DMS153 treated with DMSO at 0.1 percent for 48 hours (cell line): ENCODE measurements around the gene NSUN6.

ENCODE experiments used
- DNase-seq: peaks from one replicate; lab custom pipeline; 2025; ENCODE audit not compliant: unreplicated experiment; lab: John Stamatoyannopoulos, UW

Gene NSUN6, protein sequence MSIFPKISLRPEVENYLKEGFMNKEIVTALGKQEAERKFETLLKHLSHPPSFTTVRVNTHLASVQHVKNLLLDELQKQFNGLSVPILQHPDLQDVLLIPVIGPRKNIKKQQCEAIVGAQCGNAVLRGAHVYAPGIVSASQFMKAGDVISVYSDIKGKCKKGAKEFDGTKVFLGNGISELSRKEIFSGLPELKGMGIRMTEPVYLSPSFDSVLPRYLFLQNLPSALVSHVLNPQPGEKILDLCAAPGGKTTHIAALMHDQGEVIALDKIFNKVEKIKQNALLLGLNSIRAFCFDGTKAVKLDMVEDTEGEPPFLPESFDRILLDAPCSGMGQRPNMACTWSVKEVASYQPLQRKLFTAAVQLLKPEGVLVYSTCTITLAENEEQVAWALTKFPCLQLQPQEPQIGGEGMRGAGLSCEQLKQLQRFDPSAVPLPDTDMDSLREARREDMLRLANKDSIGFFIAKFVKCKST

GRCh38 chr10:18651324-18652007, at the start of gene NSUN6:
NSUN6 (minus strand) TSS chr10:18651587; CDS start chr10:18651203, 384 bp downstream.
- DNase-seq = peak; percentile 31

DNA sequence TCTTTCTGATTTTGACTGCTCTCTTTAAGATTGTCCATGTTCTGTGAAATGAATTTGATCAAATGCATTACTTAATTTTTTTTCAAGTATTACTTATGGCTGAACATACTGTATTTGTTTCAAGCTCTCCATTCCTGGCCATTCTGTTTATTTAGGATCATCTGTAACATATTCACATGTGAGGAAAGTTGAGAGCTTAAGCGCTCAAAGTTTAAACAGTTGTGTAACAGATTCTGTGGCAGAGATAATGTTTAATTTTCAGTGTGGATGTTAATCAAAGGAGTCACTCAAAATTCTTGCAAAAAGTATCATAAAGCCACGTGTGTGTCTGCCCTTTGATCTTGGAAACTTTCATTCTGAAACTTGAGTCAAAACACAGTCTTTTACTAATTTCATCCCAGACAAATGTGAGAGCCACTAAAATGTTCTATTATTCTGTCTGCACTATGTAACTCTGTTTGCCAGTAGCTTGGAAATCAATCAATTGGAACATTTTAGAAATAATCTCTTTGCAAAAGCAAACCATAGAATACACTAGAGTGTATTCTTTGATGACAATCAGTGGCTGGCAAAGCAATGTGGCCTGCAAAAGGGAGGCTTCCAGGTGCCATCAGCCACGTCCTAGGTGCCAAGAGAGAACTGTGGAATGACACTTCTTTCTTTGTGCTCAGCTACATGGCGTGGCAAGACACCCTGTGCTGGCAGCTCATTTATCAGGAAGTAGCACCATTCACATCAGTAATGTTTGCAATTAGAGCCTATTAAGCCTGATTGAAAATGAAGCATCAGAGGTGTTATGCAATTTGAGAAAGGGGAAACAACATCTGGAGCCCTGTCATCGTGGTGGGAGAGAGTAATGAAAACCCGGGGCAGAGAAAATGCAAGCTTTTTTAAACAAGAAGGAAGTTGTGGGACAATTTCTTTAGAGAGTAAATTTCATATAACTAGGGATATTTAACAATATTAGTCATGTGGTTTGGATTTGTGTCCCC, 48.8 kb upstream of the NSUN6 start:
- DNase-seq = no peak

DNA sequence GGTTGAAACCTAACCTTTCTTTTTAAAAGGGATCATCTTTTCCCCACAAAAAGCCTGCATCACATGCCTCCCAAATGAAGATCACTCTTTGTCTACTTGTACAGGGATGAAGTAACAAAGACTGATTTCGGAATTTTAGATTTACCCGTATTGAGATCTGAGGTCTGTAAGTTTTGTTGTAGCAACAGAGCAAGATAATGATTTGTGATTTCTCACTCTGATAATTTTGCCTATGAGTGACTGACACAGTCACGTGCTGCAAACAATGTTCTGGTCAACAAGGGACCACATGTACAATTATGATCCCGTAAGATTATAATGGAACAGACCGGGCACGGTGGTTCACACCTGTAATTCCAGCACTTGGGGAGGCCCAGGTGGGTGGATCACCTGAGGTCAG, 39.2 kb upstream of the NSUN6 start:
- DNase-seq = no peak

DNA sequence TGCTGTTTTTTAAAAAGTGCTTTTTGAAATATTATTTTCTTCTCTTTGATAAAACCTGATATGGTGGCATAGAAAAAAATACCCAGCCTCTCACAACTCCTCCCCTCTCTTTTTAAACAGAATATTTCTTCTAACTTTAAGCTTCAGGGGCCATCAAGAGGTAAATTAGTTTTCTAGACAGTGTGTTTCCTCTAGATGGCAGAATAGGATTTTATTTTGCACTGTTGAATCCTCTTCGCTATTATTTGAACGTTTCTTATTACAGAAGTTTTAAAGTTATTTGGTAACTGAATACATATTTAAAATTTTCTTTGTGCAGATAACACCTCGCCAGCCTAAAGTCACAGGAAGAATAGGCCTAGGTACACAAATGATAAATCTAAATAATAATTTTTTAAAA, 38.1 kb upstream of the NSUN6 start:
- DNase-seq = peak; percentile 8

GRCh38 chr10:18687706-18688105, 36.3 kb upstream of the NSUN6 start:
- DNase-seq = no peak

DNA sequence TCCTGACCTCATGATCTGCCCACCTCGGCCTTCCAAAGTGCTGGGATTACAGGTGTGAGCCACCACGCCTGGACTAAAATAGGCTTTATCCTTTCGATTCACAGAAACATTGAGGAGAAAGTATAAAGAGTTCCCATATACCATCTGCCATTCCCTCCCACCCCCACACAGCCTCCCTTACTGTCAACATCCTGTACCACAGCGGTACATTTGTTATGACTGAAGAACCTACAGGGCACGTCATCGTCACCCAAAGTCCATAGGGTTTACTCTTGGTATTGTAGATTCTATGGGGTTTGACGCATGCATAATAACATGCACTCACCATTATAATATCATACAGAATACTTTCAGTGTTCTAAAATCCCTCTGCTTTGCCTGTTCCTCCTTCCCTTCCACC, 35.8 kb upstream of the NSUN6 start:
- no peak for DNase-seq

GRCh38 chr10:18685555-18685954, 34.2 kb upstream of the NSUN6 start:
- DNase-seq = no peak

GRCh38 chr10:18684953-18685352, 33.6 kb upstream of the NSUN6 start:
- DNase-seq = no peak

- DNase-seq = no peak
Measured at GRCh38 chr10:18684416-18684815, 33.0 kb upstream of the NSUN6 start.

GRCh38 chr10:18683427-18683826, 32.0 kb upstream of the NSUN6 start:
- no peak for DNase-seq

DNA sequence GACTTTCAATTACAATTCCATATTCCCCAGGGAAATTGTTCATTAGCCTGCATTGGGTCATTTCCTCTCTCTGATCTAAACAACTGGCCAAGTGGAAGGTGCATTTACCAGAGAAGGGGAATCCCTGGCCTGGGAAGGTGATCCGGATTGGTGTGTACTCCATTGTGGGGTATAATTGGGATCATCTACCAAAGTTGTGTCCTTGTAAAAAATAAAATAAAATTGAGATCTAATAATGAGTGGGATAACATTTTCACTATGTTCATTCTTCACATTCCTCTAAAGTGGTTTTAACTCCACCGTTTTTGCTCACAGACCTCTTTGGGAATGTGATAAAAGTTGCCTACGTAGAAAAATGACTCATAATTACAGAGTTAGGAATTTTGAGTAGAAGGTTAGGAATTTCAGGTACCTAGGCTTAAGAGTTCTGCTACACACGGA, 30.6 kb upstream of the NSUN6 start:
- DNase-seq = no peak

DNA sequence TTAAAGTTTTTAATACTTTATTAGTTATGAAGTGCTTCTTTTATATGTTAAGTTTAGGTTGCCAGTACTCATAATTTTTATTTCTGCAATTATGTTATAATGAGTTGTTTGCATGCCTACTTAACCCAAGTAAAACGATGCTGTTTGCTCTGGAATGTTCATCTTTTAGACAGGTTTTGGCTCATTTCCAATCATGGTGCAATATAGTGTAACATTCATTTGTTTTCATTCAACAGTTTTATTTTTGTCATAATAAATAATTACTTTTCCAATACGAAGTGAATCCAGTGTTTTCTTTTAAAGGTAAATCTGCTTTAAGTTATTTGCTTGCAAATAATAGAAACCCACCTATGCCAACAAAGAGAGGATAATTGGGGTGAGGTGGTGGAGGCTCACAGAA, 30.0 kb upstream of the NSUN6 start:
- no peak for DNase-seq

DNA sequence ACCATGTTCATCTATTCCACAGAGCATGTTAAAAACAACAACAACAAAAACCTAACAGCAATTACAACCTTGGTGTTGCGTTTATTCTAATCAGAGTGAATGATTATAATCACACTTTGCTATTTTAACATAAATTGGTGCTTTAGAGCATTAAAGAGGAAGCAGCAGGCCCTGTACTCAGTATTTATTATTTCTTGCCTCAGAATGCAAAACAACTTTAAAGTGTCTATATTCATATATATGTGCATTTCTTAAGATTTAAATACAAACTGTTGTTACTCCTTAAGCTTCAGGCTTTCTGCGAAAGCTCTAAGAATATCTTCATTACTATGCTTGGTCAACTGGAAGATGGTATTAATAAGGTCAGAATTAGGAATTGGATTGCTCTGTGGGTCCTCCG, 29.4 kb upstream of the NSUN6 start:
- no peak for DNase-seq

GRCh38 chr10:18675086-18675801, 23.9 kb upstream of the NSUN6 start:
- DNase-seq = no peak

DNA sequence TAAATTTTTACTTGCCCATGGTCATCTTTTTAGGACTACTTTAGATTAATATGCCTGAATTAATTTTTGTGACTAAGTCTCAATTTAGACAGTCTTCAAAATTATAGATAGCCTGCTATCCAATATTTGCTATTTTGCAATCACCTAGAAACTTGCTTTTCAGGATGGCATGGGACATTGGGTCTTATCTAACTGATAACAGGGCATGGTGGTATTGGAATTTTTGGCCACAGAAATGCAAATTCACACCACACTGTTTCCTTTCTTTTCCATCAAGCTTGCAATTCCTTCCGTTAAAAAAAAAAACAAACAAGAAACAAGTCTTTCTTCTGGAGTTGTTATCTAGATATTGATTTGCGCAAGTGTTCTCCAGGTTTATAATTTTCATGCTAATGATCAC, 16.6 kb upstream of the NSUN6 start:
- DNase-seq = no peak

- DNase-seq = no peak
Measured at GRCh38 chr10:18666810-18667209, 15.4 kb upstream of the NSUN6 start.

GRCh38 chr10:18665815-18666558, 14.6 kb upstream of the NSUN6 start:
- no peak for DNase-seq

DNA sequence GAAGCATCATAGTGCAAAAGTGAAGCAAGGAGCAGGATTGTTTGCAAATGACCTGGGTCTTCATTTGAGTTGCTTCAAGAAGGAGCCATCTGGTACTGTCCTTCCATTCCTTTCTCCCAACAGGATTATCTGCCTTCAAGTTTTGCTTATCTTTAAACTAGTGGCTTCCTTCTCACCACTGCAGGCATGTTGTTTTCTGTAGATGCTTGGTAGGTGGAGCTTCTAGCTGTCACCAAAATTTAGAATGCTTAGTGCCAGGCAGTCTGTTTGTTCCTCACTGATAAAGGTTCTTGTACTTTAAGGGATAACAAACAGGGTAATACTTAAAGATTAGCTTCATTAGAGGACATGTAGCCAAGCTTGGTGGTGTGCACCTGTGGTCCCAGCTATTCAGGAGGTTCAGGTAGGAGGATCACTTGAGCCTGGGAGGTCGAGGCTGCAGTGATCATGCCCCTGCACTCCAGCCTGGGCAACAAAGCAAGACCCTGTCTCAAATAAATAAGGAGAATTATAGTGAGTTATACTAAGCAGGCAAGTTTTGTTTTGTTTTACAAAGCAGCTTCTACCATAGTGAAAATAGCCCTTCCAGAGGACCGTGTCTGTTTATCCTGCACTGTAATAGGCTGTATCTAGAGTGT, 13.6 kb upstream of the NSUN6 start:
- no peak for DNase-seq

DNA sequence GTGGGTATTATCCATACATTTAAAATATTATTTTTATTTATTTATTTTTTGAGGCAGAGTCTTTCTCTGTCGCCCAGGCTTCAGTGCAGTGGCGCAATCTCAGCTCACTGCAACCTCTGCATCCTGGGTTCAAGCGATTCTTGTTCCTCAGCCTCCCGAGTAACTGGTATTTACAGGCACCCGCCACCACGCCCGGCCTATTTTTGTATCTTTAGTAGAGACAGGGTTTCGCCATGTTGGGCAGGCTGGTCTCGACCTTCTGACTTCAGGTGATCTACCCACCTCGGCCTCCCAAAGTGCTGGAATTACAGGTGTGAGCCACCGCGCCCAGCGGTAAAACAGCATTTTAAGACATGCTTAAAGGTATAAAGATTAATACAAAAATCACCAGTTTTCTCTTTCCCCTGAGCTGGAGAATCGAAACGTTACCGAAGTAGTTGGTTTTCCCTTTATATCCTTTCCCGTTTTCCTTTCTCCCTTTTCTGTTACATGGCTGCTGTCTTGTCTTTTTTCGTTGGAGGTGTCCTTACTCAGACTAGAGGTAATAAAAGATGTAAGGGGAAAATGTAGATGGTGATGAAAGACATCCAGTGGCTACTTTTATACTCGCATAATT, 9.5 kb upstream of the NSUN6 start:
- DNase-seq = no peak
